K562 (cell line): ENCODE results near the gene AKAP13. TPM values are rescaled to one million over a fixed set of nuclear protein-coding genes. Genes with fewer than 3 reads are reported as not detected.

Source experiments
- ATAC-seq: fragments of 200-7000 bp; cut with Tn5 transposase; 3 replicates; pipeline ENCODE4 v1.9.1; 2020; ENCODE audit warnings: moderate library complexity
- BruUV-seq: library from RNA; stranded (reverse); fragments of 400-500 nt; replicated peaks from 2 replicates; lab custom pipeline; 2021; lab: Mats Ljungman, UMichigan
- CTCF ChIA-PET: fragments of 300-600 bp; formaldehyde crosslinking; extraction: SDS; loops from one replicate; lab custom pipeline; 2021; ENCODE audit warnings: low intra/inter-chr PET ratio; lab: Yijun Ruan, JAX
- POLR2A ChIA-PET: fragments of 300-600, 350-650 bp; sonication (Branson Sonifier 250); formaldehyde crosslinking; extraction: SDS; loops from one replicate; lab custom pipeline; 2021; ENCODE audit warnings: antibody characterized with exemption, inconsistent platforms; lab: Yijun Ruan, JAX
- DNase-seq, 4 experiments: peaks; one replicate each; pipeline versions ENCODE4 v3.0.0 to v3.0.0-alpha.2; 2011 to 2018; ENCODE audit warnings: low spot score in 3 of 4, mixed read lengths in 3 of 4; ENCODE audit errors: extremely low read depth in 1 of 4
- FAIRE-seq: peaks from 2 replicates; lab custom pipeline; 2011; peaks lifted over from hg19 to GRCh38; lab: Jason Lieb, UNC
- H2AFZ ChIP-seq: 2 replicates; pipeline ENCODE4 v1.6.0; 2011; ENCODE audit warnings: low read depth, low read length, control low read depth, inconsistent platforms
- H3K27ac ChIP-seq: fragments of 200-600 bp; 3 replicates; pipeline ENCODE4 v1.8.0; 2011; ENCODE audit warnings: low read depth, mild to moderate bottlenecking, control low read depth, inconsistent platforms, low read length, moderate library complexity, mixed read lengths; ENCODE audit errors: extremely low read depth
- H3K27me3 ChIP-seq, 2 experiments: fragments of 300-600 bp in 1 of 2; 2 replicates in 1 of 2; 3 replicates in 1 of 2; pipeline versions ENCODE4 v1.6.0 to v1.8.0; 2011; ENCODE audit warnings: inconsistent platforms in 2 of 2, low read length in 2 of 2, mild to moderate bottlenecking in 1 of 2, mixed read lengths in 1 of 2, moderate library complexity in 1 of 2; ENCODE audit not compliant: control insufficient read depth in 2 of 2, insufficient read depth in 2 of 2
- H3K36me3 ChIP-seq: fragments of 300-600 bp; 3 replicates; pipeline ENCODE4 v1.8.0; 2011; ENCODE audit warnings: mild to moderate bottlenecking, low read length, inconsistent platforms; ENCODE audit not compliant: control insufficient read depth, insufficient read depth
- H3K4me1 ChIP-seq, 2 experiments: fragments of 200-600 bp in 1 of 2; replicated peaks in 1 of 2; 2 replicates in 1 of 2; 3 replicates in 1 of 2; pipeline versions ENCODE4 v1.5.1 to v1.8.0; 2011; ENCODE audit warnings: inconsistent platforms in 2 of 2, low read length in 2 of 2, mild to moderate bottlenecking in 1 of 2, mixed read lengths in 1 of 2, moderate library complexity in 1 of 2; ENCODE audit not compliant: control insufficient read depth in 2 of 2, insufficient read depth in 2 of 2
- H3K4me2 ChIP-seq: 2 replicates; pipeline ENCODE4 v1.6.1; 2011; ENCODE audit warnings: low read length, control low read depth, inconsistent platforms, mixed read lengths; ENCODE audit not compliant: insufficient read depth
- H3K4me3 ChIP-seq: fragments of 200-600 bp; sonication (generic), shearing (Covaris generic); 2 replicates; pipeline ENCODE4 v1.5.1; 2016; ENCODE audit warnings: control low read depth, inconsistent platforms
- H3K79me2 ChIP-seq: fragments of 200-600 bp; 3 replicates; pipeline ENCODE4 v1.8.0; 2011; ENCODE audit warnings: low read length, inconsistent platforms; ENCODE audit not compliant: control insufficient read depth, insufficient read depth
- H3K9ac ChIP-seq, 2 experiments: 2 replicates each; pipeline versions ENCODE4 v1.6.0 to v1.6.1; 2011; ENCODE audit warnings: low read depth in 2 of 2, low read length in 2 of 2, control low read depth in 1 of 2, inconsistent platforms in 1 of 2, mild to moderate bottlenecking in 1 of 2, mixed read lengths in 1 of 2; ENCODE audit not compliant: insufficient read depth in 1 of 2
- H3K9me1 ChIP-seq: one replicate; pipeline ENCODE4 v1.6.0; 2011; ENCODE audit warnings: inconsistent platforms, mild to moderate bottlenecking, low read length, moderate library complexity; ENCODE audit not compliant: control insufficient read depth, insufficient read depth
- H3K9me3 ChIP-seq: replicated peaks from 2 replicates; pipeline ENCODE4 v1.5.1; 2011; ENCODE audit warnings: low read depth, low read length, inconsistent platforms; ENCODE audit not compliant: control insufficient read depth, insufficient read depth
- H4K20me1 ChIP-seq: replicated peaks from 2 replicates; pipeline ENCODE4 v1.6.1; 2011; ENCODE audit warnings: low read length, inconsistent platforms, mixed read lengths; ENCODE audit not compliant: control insufficient read depth, insufficient read depth
- DLX4 ChIP-seq: fragments of 250-450 bp; sonication (Bioruptor Pico); IDR thresholded peaks from 2 replicates; pipeline ENCODE4 v1.6.1; 2021; ENCODE audit warnings: mild to moderate bottlenecking
- MNT ChIP-seq, 2 experiments: fragments of 450-650 bp; conservative IDR thresholded peaks; 2 replicates each; pipeline ENCODE4 v1.6.1; 2017; ENCODE audit warnings: mild to moderate bottlenecking in 2 of 2, moderate library complexity in 2 of 2
- WGBS: fragments of 100-300 bp; shearing (Covaris generic); methylation state at CpG from one replicate; pipeline ENCODE4 v1.1.6; 2016; ENCODE audit warnings: low coverage, mixed read lengths; ENCODE audit not compliant: insufficient coverage; ENCODE audit errors: missing lambda C conversion rate; 5-methylcytosine and 5-hydroxymethylcytosine counted together
- in situ Hi-C: fragments of 300-500 bp; cut with MboI; formaldehyde crosslinking; loops from 4 replicates; pipeline ENCODE4 v1.15.0; 2018; ENCODE audit warnings: inconsistent platforms, mixed read lengths
- intact Hi-C: fragments of 100-400 bp; cut with micrococcal nuclease; formaldehyde crosslinking; loops from 2 replicates; pipeline ENCODE4 v1.14.2; 2022
- polyA plus RNA-seq, 8 experiments: library from polyadenylated mRNA; depleted of rRNA in 4 of 8; stranded (reverse) in 5 of 8; unstranded in 3 of 8; fragments of >200 nt; fragmentation: Nextera tagmentation in 2 of 8; fragmentation: Illumina TruSeq in 1 of 8; extraction: Ambion mirVana in 2 of 8; extraction: Trizol in 1 of 8; gene quantifications; 2 replicates each; pipeline versions ENCODE4 v1.2.1 to v1.2.3, GENCODE V29; 2011 to 2014; ENCODE audit warnings: inconsistent platforms in 1 of 8, missing spikeins in 1 of 8
- total RNA-seq, 7 experiments: library from RNA; depleted of rRNA in 6 of 7; stranded (reverse); fragments of >200 nt in 6 of 7; fragmentation: Illumina TruSeq in 2 of 7; extraction: Trizol in 2 of 7; gene quantifications; 2 replicates each; pipeline versions ENCODE4 v1.2.1 to v1.2.3, GENCODE V29; 2011 to 2021; ENCODE audit warnings: low replicate concordance in 1 of 7

The AKAP13 gene
- total and polyA plus RNA-seq, 9 of the 15 experiments (the other 6 are each of a cell fraction or from before 2014, with no cell fraction given) = 0.03 to 1.7 (median 0.42) TPM

- no peak overlapping the region for H3K4me2 ChIP-seq
- 0% methylated on average over 3 of the region's 3 CpGs for WGBS
- ATAC-seq (no peak), FAIRE-seq (no peak), DNase-seq (no peak)
- H3K9ac ChIP-seq = no peak overlapping the region
- intact Hi-C loops = no loop called here
- no peak for TF ChIP-seq MNT (conservative IDR thresholded peaks at IDR 0.05)
- TF ChIP-seq DLX4 (CRISPR knock-in tag) = no peak
- POLR2A ChIA-PET = no interaction called here
- no TSS peak for BruUV-seq
- in situ Hi-C loops = no loop called here
- H3K79me2 ChIP-seq = no peaks in the 10 kb centered on the region
- no peaks in the 10 kb centered on the region; a peak in 1 of 5 replicates for H3K27me3 ChIP-seq
- no peak overlapping the region for H3K27ac ChIP-seq
- no peaks in the 10 kb centered on the region for H3K4me1 ChIP-seq
- H3K9me1 ChIP-seq = no peaks in the 10 kb centered on the region
- no peaks in the 10 kb centered on the region for H4K20me1 ChIP-seq
- H3K4me3 ChIP-seq = no peak overlapping the region
- H2AFZ ChIP-seq = no peak overlapping the region
- CTCF ChIA-PET = no interaction called here
- no peaks in the 10 kb centered on the region for H3K9me3 ChIP-seq
- H3K36me3 ChIP-seq = no peaks in the 10 kb centered on the region
Measured at GRCh38 chr15:85429522-85429921, 49.1 kb downstream of the AKAP13 start.
